Neural progenitor cell (in vitro differentiated cells): ENCODE results near the gene KRTAP19-6.
"Not testable (repeated sequence)": the region's sequence is repeated elsewhere in the genome, so short reads cannot be mapped to it uniquely, and the experiment has no call there.

Source experiments
- CTCF ChIP-seq: fragments of 200-600 bp; sonication (generic); IDR thresholded peaks from 2 replicates; pipeline ENCODE4 v1.5.1; 2017; ENCODE audit warnings: antibody characterized with exemption, mild to moderate bottlenecking
- EZH2 ChIP-seq: fragments of 200-600 bp; sonication (generic); IDR thresholded peaks from 2 replicates; pipeline ENCODE4 v1.6.1; 2017; ENCODE audit warnings: antibody characterized with exemption, mild to moderate bottlenecking, moderate library complexity

GRCh38 chr21:30505621-30506205, 36.0 kb downstream of the KRTAP19-6 start:
- TF ChIP-seq CTCF = peak; percentile 65
- TF ChIP-seq EZH2 = not testable (repeated sequence)
